Fibroblast of villous mesenchyme (primary cell): ENCODE measurements around the gene NCBP3. TPM values are rescaled to one million over a fixed set of nuclear protein-coding genes. Genes with fewer than 3 reads are reported as not detected.

Experiments used
- DNase-seq: peaks from one replicate; pipeline ENCODE4 v3.0.0-alpha.2; 2010; ENCODE audit warnings: low read depth
- H3K4me3 ChIP-seq: 2 replicates; pipeline ENCODE4 v1.5.1; 2011; ENCODE audit warnings: low read depth, mild to moderate bottlenecking, low read length
- CTCF ChIP-seq: IDR thresholded peaks from 2 replicates; pipeline ENCODE4 v1.5.1; 2012; ENCODE audit warnings: low read depth, mild to moderate bottlenecking, low read length; ENCODE audit not compliant: insufficient read depth
- total RNA-seq: library from RNA; depleted of rRNA; stranded (reverse); fragments of >200 nt; gene quantifications from 2 replicates; pipeline ENCODE4 v1.2.3, GENCODE V29; 2012

Gene NCBP3
- total RNA-seq, 1 donor = 26.3 TPM

- H3K4me3 ChIP-seq = no peak overlapping the region
- TF ChIP-seq CTCF = no peak
- DNase-seq = peak; percentile 92
Measured at GRCh38 chr17:3888343-3889171, 42.5 kb upstream of the NCBP3 start.

- no peak overlapping the region for H3K4me3 ChIP-seq
- TF ChIP-seq CTCF = no peak
- no peak for DNase-seq
Measured at GRCh38 chr17:3887804-3888203, 41.8 kb upstream of the NCBP3 start.

GRCh38 chr17:3887394-3887793 is 41.3 kb upstream of the NCBP3 start:
- no peak overlapping the region for H3K4me3 ChIP-seq
- no peak for TF ChIP-seq CTCF
- no peak for DNase-seq

- DNase-seq = no peak
- TF ChIP-seq CTCF = no peak
- no peak overlapping the region for H3K4me3 ChIP-seq
Measured at GRCh38 chr17:3886776-3887175, 40.7 kb upstream of the NCBP3 start.

GRCh38 chr17:3885970-3886369 is 39.9 kb upstream of the NCBP3 start:
- peak; percentile 43 for DNase-seq
- TF ChIP-seq CTCF = no peak
- H3K4me3 ChIP-seq = no peak overlapping the region

- H3K4me3 ChIP-seq = no peak overlapping the region
- no peak for TF ChIP-seq CTCF
- DNase-seq = no peak
Measured at GRCh38 chr17:3885271-3885670, 39.2 kb upstream of the NCBP3 start.

- H3K4me3 ChIP-seq = no peak overlapping the region
- TF ChIP-seq CTCF = no peak
- DNase-seq = no peak
Measured at GRCh38 chr17:3884188-3884587, 38.1 kb upstream of the NCBP3 start.
